Heart left ventricle (tissue), 16 donors: ENCODE results near the gene ZNF474. TPM values are rescaled to one million over a fixed set of nuclear protein-coding genes. Genes with fewer than 3 reads are reported as not detected.
A peak's percentile ranks its signal among the peaks of the same experiment; 100 is the strongest.

Experiments
- ATAC-seq, 4 donors: fragments of 200-7000 bp; cut with Tn5 transposase; one replicate each; pipeline ENCODE4 v1.9.1; 2020 to 2022; ENCODE audit warnings: moderate library complexity in 4 of 4, mild to moderate bottlenecking in 3 of 4, moderate number of reproducible peaks in 1 of 4
- DNase-seq, 5 donors: peaks; one replicate each; pipeline ENCODE4 v3.0.0-alpha.2; 2020
- H3K27ac ChIP-seq, 12 donors: fragments of 200-600 bp; sonication (generic) in 4 of 12; one replicate each; pipeline versions ENCODE4 v1.5.0 to v1.8.0; 2016 to 2022; ENCODE audit warnings: mild to moderate bottlenecking in 2 of 12
- H3K27me3 ChIP-seq, 9 donors: fragments of 200-600 bp; sonication (generic) in 2 of 9; one replicate each; pipeline versions ENCODE4 v1.5.1 to v1.8.0; 2016 to 2022; ENCODE audit warnings: mild to moderate bottlenecking in 3 of 9
- H3K36me3 ChIP-seq, 9 donors: fragments of 200-600 bp; sonication (generic) in 2 of 9; one replicate each; pipeline versions ENCODE4 v1.5.0 to v1.8.0; 2018 to 2022; ENCODE audit warnings: mild to moderate bottlenecking in 2 of 9
- H3K4me1 ChIP-seq, 12 donors: fragments of 200-600 bp; sonication (generic) in 4 of 12; one replicate each; pipeline versions ENCODE4 v1.5.0 to v1.8.0; 2016 to 2022; ENCODE audit warnings: mild to moderate bottlenecking in 3 of 12
- H3K4me3 ChIP-seq, 12 donors: fragments of 200-600 bp; sonication (generic) in 4 of 12; one replicate each; pipeline versions ENCODE4 v1.5.0 to v1.8.0; 2017 to 2022; ENCODE audit warnings: mild to moderate bottlenecking in 9 of 12, moderate library complexity in 4 of 12
- H3K9me3 ChIP-seq, 12 donors: fragments of 200-600 bp; sonication (generic) in 4 of 12; one replicate each; pipeline versions ENCODE4 v1.5.0 to v1.8.0; 2016 to 2022; ENCODE audit warnings: mild to moderate bottlenecking in 1 of 12
- POLR2A ChIP-seq, 2 donors: fragments of 450-650 bp; IDR thresholded peaks; one replicate each; pipeline ENCODE4 v1.6.1; 2017; ENCODE audit warnings: antibody characterized with exemption in 2 of 2, mild to moderate bottlenecking in 2 of 2, moderate library complexity in 2 of 2
- WGBS, 4 donors: extraction: QIAGEN DNeasy Blood & Tissue Kit in 2 of 4; methylation state at CpG; one replicate each; pipeline versions ENCODE4 v1.1.5 to v1.1.7; 2013 to 2018; 5-methylcytosine and 5-hydroxymethylcytosine counted together
- intact Hi-C, 10 donors: fragments of 100-400 bp; cut with DNase I; formaldehyde crosslinking; loops; one replicate each; pipeline versions ENCODE4 v1.11.1 to v1.14.2; 2022
- polyA plus RNA-seq, 2 donors: library from polyadenylated mRNA; stranded (reverse); fragments of 200-250 nt; gene quantifications; one replicate each; pipeline ENCODE4 v1.2.3, GENCODE V29; 2013
- total RNA-seq, 9 donors: library from RNA; depleted of rRNA in 2 of 9; stranded (reverse); fragments of >200 nt in 2 of 9; fragmentation: NEBNext Ultra II Directional in 3 of 9; extraction: Animal tissue kit (Norgen Biotek cat#: 25700) in 3 of 9; gene quantifications; one replicate each; pipeline versions ENCODE4 v1.1.0 to v1.2.4, GENCODE V29; 2016 to 2023
- TF ChIP-seq, protein P1 (sequence below), 12 donors: fragments of 200-600 bp; sonication (generic) in 4 of 12; IDR thresholded peaks; one replicate each; pipeline versions ENCODE4 v1.5.0 to v1.8.0; 2018 to 2022; ENCODE audit warnings: antibody characterized with exemption in 12 of 12, mild to moderate bottlenecking in 5 of 12
- donor health status: ischemic (EF 13 %, LVEDD 7.1; RV severe dilation, severe dysfunction).
- donor health status: healthy with polysubstance abuse.
- donor health status: DM: no; HTN: yes; CAD: no.
- donor health status: DM: no; HTN: no; CAD: no.
- donor health status: ischemic (EF 25% LVEDD 6.9; RV normal size, moderate dysfunction).
- donor health status: ischemic (EF 25% LVEDD 5.7; RV mildly dilated, moderate dysfunction).
- donor health status: healthy.
- donor health status: DM: yes; HTN: yes; CAD: no.
- donor health status: ischemic (EF 35%, LVEDD 5.7; RV mildly dilated, moderate dysfunction).
- donor health status: nonischemic (EF 11% LVEDD 7.7; RV severe dilation, severe dysfunction).
- donor health status: DM: yes; HTN: yes; CAD: no.
- donor health status: PGD.
- donor health status: ischemic (EF 29% LVEDD 5.4; RV normal size, mild dysfunction).
- donor health status: nonischemic (EF 23%, LVEDD 6.1; RV moderate dilation, normal function).

Gene ZNF474
- total and polyA plus RNA-seq, 11 donors = 0.03 to 0.25 (median 0.16) TPM; not detected in 6

DNA sequence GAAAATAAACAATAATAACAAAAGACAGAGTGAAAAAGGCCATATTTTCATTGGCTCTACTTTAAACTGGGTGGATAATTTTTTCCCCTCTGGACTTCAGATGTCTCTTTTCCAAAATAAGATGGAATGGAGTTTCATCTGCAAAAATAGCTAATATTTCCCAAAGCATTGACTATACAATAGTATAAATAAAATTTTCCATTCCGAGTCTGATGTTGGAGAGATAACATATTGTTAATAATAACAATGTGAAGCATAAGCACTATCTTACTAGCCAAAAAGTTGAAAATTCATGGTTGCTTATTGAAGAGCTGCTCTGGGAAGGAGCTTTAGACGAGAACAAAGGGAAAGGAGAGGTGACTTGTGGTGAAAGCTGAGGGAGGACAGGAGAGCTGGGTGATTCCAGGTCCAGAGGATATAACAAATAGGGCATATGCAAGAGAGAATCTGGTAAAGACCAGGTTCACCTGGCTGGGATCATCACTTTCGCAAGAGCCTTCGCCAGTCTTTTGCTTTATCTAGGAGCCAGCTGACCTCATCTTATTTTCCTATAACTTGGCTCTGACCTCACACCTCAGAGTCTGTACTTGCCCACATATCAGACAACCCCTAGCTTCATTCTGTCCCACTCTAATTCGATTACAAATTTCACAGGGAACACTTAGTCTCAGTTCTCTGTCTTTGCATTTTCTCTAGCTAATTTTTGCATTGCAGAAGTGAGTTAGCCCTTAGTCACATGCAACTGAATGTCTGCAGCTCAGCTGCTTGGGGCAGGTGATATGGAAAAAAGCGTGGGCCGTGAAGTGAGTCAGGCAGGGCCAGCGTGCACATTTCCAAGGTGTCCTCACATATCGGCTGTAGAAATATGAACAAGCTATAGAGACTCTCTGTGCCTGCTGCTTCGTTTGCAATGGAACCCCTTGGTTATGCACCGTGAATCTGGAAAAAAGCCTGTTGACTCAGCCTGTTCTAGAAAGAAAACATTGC, 7.6 kb upstream of the ZNF474 start:
- DNase-seq (no peak), ATAC-seq (no peak)
- TF ChIP-seq, protein P1, sequence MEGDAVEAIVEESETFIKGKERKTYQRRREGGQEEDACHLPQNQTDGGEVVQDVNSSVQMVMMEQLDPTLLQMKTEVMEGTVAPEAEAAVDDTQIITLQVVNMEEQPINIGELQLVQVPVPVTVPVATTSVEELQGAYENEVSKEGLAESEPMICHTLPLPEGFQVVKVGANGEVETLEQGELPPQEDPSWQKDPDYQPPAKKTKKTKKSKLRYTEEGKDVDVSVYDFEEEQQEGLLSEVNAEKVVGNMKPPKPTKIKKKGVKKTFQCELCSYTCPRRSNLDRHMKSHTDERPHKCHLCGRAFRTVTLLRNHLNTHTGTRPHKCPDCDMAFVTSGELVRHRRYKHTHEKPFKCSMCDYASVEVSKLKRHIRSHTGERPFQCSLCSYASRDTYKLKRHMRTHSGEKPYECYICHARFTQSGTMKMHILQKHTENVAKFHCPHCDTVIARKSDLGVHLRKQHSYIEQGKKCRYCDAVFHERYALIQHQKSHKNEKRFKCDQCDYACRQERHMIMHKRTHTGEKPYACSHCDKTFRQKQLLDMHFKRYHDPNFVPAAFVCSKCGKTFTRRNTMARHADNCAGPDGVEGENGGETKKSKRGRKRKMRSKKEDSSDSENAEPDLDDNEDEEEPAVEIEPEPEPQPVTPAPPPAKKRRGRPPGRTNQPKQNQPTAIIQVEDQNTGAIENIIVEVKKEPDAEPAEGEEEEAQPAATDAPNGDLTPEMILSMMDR (IDR thresholded peaks at IDR 0.05) = no peak
- TF ChIP-seq POLR2A (IDR thresholded peaks at IDR 0.05) = no peak
- no peaks in the 10 kb centered on the region for H3K27me3 ChIP-seq
- H3K27ac ChIP-seq = no peak overlapping the region
- intact Hi-C loops = no loop called here
- WGBS, 4 donors = 86 to 89% (median 88%) methylated on average over 11 of the region's 11 CpGs
- no peak overlapping the region for H3K4me3 ChIP-seq
- H3K36me3 ChIP-seq = no peaks in the 10 kb centered on the region
- no peaks in the 10 kb centered on the region for H3K9me3 ChIP-seq
- no peaks in the 10 kb centered on the region for H3K4me1 ChIP-seq

DNA sequence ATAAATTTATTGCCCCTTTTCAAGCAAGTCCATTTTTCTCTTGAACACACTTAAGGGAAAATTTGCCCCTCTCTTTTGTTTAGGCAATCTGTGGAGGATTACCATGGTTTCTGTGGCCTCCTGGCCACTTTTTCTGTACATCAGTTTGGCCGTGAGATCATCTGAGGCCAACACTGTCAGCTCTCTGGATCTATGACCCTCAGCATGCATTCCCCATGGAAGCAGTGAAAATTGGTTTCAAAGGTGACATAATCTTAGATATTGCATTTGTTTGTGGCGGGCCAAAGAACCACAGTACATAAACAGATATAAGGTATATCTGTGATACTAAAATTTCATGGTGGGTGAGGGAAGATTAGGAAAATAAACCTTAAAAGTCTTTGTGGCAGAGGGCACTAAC, 4.6 kb upstream of the ZNF474 start:
- Histone ChIP-seq H3K27ac (no peak overlapping the region), H3K36me3 (no peaks in the 10 kb centered on the region), H3K4me3 (no peak overlapping the region), H3K9me3 (no peaks in the 10 kb centered on the region), H3K4me1 (peaks cover 0 to 13% (median 0%) of the 10 kb centered on the region in 12 donors), H3K27me3 (no peaks in the 10 kb centered on the region)
- DNase-seq = no peak
- 94 to 97% (median 96%) methylated on average over 2 of the region's 2 CpGs for WGBS, 4 donors
- TF ChIP-seq, protein P1 (IDR thresholded peaks at IDR 0.05) = no peak
- no peak for TF ChIP-seq POLR2A (IDR thresholded peaks at IDR 0.05)
- ATAC-seq = no peak
- intact Hi-C loops = no loop called here

DNA sequence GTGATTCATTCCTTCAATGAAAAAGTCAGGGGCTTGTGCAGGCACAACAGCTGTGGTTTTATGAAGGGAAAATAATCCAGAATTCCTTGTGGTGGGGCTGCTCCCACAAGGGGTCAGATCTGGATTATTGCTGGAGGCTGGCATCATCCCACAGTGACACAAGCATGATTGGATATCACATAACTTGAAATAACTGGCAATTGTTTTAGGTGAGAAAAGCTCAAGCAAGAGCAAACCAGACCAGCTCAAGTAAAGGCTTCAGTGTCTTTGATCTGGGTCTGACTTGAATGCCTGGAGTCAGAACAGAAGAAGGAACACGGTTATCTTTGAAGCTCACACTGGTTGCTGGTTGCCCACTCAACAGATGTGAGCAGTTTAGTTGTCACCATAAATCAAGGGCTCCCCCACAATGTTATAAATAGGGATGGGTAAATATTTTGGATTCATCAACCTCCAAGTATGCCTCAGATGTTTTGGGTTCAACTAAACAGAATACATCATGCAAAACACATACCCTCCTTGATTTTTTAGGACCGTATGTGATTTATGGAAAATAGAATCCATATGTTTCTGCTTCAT, 3.1 kb upstream of the ZNF474 start:
- ATAC-seq (no peak), DNase-seq (no peak)
- WGBS, 4 donors = 53 to 71% (median 67%) methylated on average over 2 of the region's 2 CpGs
- peak overlapping the region in 1 of 12 donors; percentile 58 for H3K27ac ChIP-seq
- intact Hi-C loops = no loop called here
- H3K4me1 ChIP-seq = peaks cover 0 to 13% (median 0%) of the 10 kb centered on the region in 12 donors
- H3K9me3 ChIP-seq = no peaks in the 10 kb centered on the region
- H3K27me3 ChIP-seq = no peaks in the 10 kb centered on the region
- no peak overlapping the region for H3K4me3 ChIP-seq
- TF ChIP-seq POLR2A (IDR thresholded peaks at IDR 0.05) = no peak
- TF ChIP-seq, protein P1 (IDR thresholded peaks at IDR 0.05) = no peak
- H3K36me3 ChIP-seq = no peaks in the 10 kb centered on the region

DNA sequence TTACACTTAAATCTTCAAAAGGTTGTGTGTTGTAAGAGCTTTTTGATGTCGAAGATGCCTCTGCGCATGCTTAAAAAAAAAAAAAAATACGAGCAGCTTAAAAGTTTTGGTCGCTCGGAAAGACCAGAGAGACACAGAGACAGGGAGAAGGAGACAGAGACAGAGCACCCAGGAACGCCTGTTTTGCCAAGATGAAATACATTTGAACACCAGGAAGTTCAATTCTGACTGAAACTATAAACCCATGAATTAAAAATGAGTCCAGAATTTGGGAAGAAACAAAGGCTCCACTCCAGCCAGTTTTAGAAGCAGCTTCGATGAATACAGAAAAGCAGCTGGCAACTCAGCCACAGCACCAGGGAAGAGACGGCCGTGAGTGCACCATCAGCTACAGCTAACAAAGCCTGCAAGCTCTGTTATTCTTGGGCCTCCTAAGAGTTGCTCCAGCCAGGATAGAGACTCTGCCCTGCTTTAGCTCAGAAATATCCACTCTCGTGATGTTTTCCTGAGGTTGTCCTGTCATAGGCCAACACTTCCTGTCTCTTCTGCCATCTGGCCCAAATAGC, 2.5 kb upstream of the ZNF474 start:
- H3K4me3 ChIP-seq = no peak overlapping the region
- peak in 3 of 4 donors; percentile 39 to 76 (median 47) for ATAC-seq
- no peak for DNase-seq

More for the DNA sequence above, 2.5 kb upstream of the ZNF474 start:
- intact Hi-C loops = no loop called here
- Histone ChIP-seq H3K9me3 (no peaks in the 10 kb centered on the region), H3K27me3 (no peaks in the 10 kb centered on the region), H3K36me3 (no peaks in the 10 kb centered on the region), H3K4me1 (peaks cover 0 to 13% (median 0%) of the 10 kb centered on the region in 12 donors), H3K27ac (peak overlapping the region in 2 of 12 donors; percentile 7 to 58)
- TF ChIP-seq, protein P1 (IDR thresholded peaks at IDR 0.05) = no peak
- no peak for TF ChIP-seq POLR2A (IDR thresholded peaks at IDR 0.05)
- WGBS, 4 donors = 72 to 78% (median 74%) methylated on average over 10 of the region's 10 CpGs
